Upper lobe of left lung (tissue), 4 donors: ENCODE data around the gene NR1H4.

Experiments used
- EP300 ChIP-seq, 4 donors: sonication (generic); formaldehyde crosslinking; IDR thresholded peaks; one replicate each; pipeline ENCODE4 v1.5.1; 2017; ENCODE audit warnings: antibody characterized with exemption in 4 of 4, control low read depth in 2 of 4
- POLR2A ChIP-seq, 4 donors: fragments of 450-650 bp; IDR thresholded peaks; one replicate each; pipeline ENCODE4 v1.5.1; 2016 to 2017; ENCODE audit warnings: antibody characterized with exemption in 4 of 4, mild to moderate bottlenecking in 2 of 4
- POLR2AphosphoS5 ChIP-seq, 2 donors: sonication (generic); formaldehyde crosslinking; IDR thresholded peaks; one replicate each; pipeline ENCODE4 v1.5.1; 2017; ENCODE audit warnings: antibody characterized with exemption in 2 of 2
- TF ChIP-seq, protein P1 (sequence below), 6 experiments: fragments of 450-650 bp in 4 of 6; fragments of 200-600 bp in 2 of 6; sonication (generic) in 2 of 6; IDR thresholded peaks; one replicate each; pipeline ENCODE4 v1.5.1; 2016 to 2019; ENCODE audit warnings: antibody characterized with exemption in 6 of 6

DNA sequence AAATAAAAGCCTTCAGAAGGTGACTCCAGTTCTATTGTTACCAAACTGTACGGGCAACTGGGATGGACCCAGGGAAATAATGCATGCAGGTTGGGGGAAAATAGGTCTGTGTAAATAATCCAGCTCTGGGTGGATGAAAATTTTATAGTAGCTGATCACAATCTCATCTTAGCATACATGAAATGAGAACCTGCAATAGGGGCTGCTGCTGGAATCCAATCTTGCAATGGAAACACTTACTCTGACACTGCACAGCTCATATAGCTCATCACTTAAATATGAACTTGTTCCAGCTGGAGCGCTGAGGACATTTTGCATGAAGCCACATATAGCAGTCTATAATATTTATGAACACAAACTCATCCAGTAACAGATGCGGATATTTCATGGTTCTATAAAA lies 59.7 kb downstream of the NR1H4 start:
- TF ChIP-seq POLR2AphosphoS5 (IDR thresholded peaks at IDR 0.05) (no peak), POLR2A (IDR thresholded peaks at IDR 0.05) (no peak), EP300 (IDR thresholded peaks at IDR 0.05) (no peak)
- TF ChIP-seq, protein P1, sequence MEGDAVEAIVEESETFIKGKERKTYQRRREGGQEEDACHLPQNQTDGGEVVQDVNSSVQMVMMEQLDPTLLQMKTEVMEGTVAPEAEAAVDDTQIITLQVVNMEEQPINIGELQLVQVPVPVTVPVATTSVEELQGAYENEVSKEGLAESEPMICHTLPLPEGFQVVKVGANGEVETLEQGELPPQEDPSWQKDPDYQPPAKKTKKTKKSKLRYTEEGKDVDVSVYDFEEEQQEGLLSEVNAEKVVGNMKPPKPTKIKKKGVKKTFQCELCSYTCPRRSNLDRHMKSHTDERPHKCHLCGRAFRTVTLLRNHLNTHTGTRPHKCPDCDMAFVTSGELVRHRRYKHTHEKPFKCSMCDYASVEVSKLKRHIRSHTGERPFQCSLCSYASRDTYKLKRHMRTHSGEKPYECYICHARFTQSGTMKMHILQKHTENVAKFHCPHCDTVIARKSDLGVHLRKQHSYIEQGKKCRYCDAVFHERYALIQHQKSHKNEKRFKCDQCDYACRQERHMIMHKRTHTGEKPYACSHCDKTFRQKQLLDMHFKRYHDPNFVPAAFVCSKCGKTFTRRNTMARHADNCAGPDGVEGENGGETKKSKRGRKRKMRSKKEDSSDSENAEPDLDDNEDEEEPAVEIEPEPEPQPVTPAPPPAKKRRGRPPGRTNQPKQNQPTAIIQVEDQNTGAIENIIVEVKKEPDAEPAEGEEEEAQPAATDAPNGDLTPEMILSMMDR (IDR thresholded peaks at IDR 0.05): no peak
